Neural progenitor cell (in vitro differentiated cells): ENCODE results near the gene NPC1.

Experiments used
- EZH2 ChIP-seq: fragments of 200-600 bp; sonication (generic); IDR thresholded peaks from 2 replicates; pipeline ENCODE4 v1.6.1; 2017; ENCODE audit warnings: antibody characterized with exemption, mild to moderate bottlenecking, moderate library complexity
- EZH2phosphoT487 ChIP-seq: fragments of 200-600 bp; sonication (generic); IDR thresholded peaks from 2 replicates; pipeline ENCODE4 v1.6.1; 2017; ENCODE audit warnings: antibody characterized with exemption
- TF ChIP-seq, protein P1 (sequence below): fragments of 200-600 bp; sonication (generic); IDR thresholded peaks from 2 replicates; pipeline ENCODE4 v1.5.1; 2017; ENCODE audit warnings: antibody characterized with exemption, mild to moderate bottlenecking

DNA sequence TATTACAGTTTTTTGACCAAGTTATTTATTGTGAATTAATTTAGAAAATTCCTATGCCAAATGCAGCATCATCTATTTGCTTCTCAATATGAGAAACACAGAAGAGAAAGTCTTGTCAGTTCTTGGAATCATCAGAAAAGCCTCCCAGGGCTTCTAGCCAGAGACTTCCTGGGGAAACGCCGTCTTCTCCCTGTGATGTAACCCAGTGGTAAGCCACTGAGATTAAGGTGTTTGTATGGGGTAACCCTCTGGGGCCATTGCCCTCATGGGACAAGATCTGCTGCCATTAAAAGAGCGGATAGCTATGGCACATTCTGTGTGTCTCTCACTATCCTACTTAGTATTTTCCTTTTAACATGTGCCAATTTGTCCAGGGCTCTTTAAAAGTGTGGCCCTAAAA is 48.4 kb upstream of the NPC1 start:
- TF ChIP-seq, protein P1, sequence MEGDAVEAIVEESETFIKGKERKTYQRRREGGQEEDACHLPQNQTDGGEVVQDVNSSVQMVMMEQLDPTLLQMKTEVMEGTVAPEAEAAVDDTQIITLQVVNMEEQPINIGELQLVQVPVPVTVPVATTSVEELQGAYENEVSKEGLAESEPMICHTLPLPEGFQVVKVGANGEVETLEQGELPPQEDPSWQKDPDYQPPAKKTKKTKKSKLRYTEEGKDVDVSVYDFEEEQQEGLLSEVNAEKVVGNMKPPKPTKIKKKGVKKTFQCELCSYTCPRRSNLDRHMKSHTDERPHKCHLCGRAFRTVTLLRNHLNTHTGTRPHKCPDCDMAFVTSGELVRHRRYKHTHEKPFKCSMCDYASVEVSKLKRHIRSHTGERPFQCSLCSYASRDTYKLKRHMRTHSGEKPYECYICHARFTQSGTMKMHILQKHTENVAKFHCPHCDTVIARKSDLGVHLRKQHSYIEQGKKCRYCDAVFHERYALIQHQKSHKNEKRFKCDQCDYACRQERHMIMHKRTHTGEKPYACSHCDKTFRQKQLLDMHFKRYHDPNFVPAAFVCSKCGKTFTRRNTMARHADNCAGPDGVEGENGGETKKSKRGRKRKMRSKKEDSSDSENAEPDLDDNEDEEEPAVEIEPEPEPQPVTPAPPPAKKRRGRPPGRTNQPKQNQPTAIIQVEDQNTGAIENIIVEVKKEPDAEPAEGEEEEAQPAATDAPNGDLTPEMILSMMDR: no peak
- no peak for TF ChIP-seq EZH2
- no peak for TF ChIP-seq EZH2phosphoT487
